DOHH2 (cell line): Measurements from ENCODE around the gene TNFRSF25.

Experiments used
- EZH2phosphoT487 ChIP-seq: fragments of 200-600 bp; sonication (generic); IDR thresholded peaks from 2 replicates; pipeline ENCODE4 v1.6.1; 2017; ENCODE audit warnings: borderline replicate concordance, mild to moderate bottlenecking, antibody characterized with exemption, low read length, moderate library complexity, mixed read lengths
- TF ChIP-seq, protein P1 (sequence below): fragments of 200-600 bp; sonication (generic); IDR thresholded peaks from one replicate; pipeline ENCODE4 v1.5.1; 2014; ENCODE audit warnings: antibody characterized with exemption, mild to moderate bottlenecking, low read depth, low read length; ENCODE audit not compliant: poor library complexity, severe bottlenecking

DNA sequence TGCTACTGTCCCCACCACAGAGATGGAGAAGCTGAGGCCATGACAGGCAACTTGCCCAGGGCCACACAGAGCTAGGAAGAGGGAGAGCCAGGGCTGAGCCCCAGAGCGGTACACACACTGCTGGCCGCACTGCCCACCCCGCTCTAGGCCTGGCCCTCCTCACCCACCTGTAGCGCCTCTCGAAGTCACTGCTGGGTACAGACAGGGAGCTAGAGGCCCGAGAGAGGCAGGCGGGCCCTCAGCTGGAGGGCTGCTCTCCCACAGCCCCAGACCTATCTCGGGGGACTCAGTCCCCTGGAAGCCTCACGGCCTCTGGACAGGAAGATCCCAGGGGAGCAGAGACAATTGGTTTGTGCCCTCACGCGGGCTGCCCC is 42.8 kb upstream of the TNFRSF25 start:
- TF ChIP-seq, protein P1, sequence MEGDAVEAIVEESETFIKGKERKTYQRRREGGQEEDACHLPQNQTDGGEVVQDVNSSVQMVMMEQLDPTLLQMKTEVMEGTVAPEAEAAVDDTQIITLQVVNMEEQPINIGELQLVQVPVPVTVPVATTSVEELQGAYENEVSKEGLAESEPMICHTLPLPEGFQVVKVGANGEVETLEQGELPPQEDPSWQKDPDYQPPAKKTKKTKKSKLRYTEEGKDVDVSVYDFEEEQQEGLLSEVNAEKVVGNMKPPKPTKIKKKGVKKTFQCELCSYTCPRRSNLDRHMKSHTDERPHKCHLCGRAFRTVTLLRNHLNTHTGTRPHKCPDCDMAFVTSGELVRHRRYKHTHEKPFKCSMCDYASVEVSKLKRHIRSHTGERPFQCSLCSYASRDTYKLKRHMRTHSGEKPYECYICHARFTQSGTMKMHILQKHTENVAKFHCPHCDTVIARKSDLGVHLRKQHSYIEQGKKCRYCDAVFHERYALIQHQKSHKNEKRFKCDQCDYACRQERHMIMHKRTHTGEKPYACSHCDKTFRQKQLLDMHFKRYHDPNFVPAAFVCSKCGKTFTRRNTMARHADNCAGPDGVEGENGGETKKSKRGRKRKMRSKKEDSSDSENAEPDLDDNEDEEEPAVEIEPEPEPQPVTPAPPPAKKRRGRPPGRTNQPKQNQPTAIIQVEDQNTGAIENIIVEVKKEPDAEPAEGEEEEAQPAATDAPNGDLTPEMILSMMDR: no peak
- TF ChIP-seq EZH2phosphoT487: no peak
